ENCODE measurements around the gene NUDT3.
"Not testable (repeated sequence)": the region's sequence is repeated elsewhere in the genome, so short reads cannot be mapped to it uniquely, and the experiment has no call there.

NUDT3 gene

DNA sequence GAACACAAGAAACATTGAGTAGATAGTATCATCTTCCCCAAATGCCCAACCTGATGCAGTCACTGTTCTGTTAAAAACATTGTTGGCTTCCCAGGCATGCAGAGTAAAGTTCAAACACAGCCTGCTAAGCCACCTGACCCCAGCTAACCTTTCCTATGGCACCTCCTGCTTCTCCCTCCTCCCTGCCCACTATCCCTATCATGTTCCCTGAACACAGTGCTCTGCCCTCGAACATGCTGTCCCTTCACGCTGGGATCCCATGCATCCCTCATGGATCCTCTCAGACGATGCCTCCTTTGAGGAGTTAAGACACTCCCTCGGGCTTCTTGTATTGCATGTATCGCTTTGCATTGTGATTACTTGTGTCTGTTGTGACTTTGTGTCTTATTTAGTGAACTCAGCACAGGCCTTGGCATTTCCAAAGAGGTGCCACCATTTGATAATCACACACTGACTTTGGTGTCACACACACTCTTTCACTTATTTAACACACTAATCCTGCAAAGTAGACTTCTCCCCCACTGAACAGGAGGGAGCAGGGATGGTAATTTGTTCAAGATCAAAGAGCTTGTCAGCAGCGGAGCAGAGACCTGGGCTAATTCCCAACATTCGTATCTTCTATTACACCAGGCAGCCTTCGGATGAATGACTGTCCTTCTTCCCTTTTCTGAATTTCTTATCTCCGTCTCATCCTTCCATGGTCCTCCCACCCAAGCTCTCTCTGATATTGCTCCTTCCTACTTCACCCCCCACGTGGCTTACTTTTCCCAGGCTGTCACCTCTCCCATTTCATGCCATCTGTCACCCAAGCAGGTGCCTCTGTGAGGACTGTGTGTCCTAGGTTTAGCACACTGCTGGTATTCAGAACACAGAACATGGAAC, 115.3 kb downstream of the NUDT3 start:
- H3K4me3 ChIP-seq (ENCODE audit: low read depth, low read length), result no peak overlapping the region
- TF ChIP-seq, protein P1, sequence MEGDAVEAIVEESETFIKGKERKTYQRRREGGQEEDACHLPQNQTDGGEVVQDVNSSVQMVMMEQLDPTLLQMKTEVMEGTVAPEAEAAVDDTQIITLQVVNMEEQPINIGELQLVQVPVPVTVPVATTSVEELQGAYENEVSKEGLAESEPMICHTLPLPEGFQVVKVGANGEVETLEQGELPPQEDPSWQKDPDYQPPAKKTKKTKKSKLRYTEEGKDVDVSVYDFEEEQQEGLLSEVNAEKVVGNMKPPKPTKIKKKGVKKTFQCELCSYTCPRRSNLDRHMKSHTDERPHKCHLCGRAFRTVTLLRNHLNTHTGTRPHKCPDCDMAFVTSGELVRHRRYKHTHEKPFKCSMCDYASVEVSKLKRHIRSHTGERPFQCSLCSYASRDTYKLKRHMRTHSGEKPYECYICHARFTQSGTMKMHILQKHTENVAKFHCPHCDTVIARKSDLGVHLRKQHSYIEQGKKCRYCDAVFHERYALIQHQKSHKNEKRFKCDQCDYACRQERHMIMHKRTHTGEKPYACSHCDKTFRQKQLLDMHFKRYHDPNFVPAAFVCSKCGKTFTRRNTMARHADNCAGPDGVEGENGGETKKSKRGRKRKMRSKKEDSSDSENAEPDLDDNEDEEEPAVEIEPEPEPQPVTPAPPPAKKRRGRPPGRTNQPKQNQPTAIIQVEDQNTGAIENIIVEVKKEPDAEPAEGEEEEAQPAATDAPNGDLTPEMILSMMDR (IDR thresholded peaks at IDR 0.05; ENCODE audit: borderline replicate concordance, insufficient read depth, low read depth, low read length), result no peak

DNA sequence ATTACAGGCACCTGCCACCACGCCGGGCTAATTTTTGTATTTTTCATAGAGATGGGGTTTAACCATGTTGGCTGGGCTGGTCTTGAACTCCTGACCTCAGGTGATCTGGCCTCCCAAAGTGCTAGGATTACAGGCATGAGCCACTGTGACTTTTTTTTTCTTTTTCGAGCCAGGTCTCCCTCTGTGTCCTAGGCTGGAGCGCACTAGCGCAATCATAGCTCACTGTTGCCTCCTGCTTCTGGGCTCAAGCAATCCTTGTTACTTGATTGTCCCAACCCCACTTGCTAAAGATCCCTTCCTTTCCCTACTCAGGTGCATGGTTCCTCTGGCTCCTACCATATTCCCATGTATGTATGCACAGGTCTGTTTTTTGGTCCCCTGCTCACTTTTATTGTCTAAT, 116.3 kb downstream of the NUDT3 start:
- TF ChIP-seq, protein P1 (IDR thresholded peaks at IDR 0.05; ENCODE audit: borderline replicate concordance, insufficient read depth, low read depth, low read length), result no peak
- no peak overlapping the region for H3K4me3 ChIP-seq (ENCODE audit: low read depth, low read length)

DNA sequence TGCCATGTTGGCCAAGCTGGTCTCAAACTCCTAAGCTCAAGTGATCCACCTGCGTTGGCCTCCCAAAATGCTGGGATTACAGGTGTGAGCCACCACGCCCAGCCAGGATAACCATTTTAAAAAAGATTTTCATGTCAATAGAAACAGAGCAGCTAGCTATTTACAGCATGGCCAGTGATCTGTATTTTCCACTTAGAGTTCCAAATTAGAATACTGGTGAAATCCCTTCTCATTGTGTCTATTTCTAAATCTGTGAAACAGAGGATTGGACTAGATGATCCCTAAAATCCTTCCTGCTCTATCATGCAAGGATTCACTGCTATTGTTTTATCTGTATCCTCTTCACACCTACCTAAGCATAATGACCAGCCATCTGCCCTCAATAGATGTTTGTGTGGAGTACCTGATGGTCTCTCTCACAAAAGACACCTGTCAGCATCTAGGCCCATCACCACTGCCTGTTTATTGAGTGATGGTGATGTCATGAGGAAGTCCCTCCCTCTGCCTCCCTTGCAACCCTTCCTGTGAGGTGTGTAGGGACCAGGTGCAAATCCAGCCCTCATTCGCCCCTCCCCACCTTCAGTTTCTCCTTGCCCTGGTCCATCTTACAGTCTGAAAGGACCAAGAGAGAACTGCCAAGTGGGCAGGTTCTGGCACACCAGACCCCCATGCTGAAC, 117.2 kb downstream of the NUDT3 start:
- TF ChIP-seq, protein P1 (IDR thresholded peaks at IDR 0.05; ENCODE audit: borderline replicate concordance, insufficient read depth, low read depth, low read length), result no peak
- H3K4me3 ChIP-seq (ENCODE audit: low read depth, low read length), result no peak overlapping the region

DNA sequence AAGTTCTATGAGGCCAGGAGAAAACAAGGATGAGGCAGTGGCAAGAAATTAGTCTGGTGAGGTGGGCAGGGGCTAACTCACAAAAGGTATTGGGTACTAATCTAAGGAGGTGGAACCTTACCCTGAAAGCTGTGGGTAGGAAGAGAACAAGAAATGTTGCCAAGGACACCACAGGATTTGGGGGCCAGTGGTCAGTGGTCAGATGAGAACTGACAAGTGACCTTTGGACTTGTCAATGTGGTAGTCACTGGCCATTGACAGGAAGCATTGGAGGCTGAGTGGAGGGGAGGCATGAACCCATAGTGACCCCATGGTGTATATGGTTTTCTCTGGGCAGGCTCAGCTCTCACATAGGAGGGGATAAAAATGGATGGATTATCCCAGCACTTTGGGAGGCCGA, 118.3 kb downstream of the NUDT3 start:
- TF ChIP-seq, protein P1 (IDR thresholded peaks at IDR 0.05; ENCODE audit: borderline replicate concordance, insufficient read depth, low read depth, low read length), result no peak

DNA sequence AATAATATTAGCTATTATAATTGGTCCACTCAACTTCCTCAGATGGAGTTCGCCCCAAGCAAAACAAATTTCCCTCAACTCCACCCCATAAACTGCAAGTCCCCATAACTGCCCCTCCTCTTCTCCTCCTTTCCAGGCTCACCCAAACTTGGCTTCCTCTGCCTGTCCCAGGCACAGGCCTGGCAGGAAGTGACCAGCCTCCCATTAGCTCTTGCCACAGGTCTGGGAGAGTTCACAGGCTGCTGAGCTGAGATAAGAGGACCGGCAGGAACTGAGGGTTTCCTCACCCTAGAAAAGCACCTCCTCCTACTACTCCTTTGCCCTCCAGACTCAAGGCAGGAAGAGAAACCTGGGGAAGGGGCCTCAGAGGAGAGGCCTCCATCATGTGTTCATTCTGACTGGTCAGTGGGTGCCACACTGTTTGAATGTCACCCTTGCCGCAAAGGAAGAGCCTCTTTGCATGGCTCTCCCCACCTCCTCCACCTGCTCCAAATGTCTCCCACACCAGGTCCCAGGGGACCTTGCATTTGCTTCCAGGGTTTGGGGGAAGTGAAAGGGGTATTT, 119.1 kb downstream of the NUDT3 start:
- TF ChIP-seq, protein P1 (IDR thresholded peaks at IDR 0.05; ENCODE audit: borderline replicate concordance, insufficient read depth, low read depth, low read length), result no peak
- no peak overlapping the region for H3K4me3 ChIP-seq (ENCODE audit: low read depth, low read length)

More for the DNA sequence above, 118.3 kb downstream of the NUDT3 start:
- H3K4me3 ChIP-seq (ENCODE audit: low read depth, low read length), result no peak overlapping the region

DNA sequence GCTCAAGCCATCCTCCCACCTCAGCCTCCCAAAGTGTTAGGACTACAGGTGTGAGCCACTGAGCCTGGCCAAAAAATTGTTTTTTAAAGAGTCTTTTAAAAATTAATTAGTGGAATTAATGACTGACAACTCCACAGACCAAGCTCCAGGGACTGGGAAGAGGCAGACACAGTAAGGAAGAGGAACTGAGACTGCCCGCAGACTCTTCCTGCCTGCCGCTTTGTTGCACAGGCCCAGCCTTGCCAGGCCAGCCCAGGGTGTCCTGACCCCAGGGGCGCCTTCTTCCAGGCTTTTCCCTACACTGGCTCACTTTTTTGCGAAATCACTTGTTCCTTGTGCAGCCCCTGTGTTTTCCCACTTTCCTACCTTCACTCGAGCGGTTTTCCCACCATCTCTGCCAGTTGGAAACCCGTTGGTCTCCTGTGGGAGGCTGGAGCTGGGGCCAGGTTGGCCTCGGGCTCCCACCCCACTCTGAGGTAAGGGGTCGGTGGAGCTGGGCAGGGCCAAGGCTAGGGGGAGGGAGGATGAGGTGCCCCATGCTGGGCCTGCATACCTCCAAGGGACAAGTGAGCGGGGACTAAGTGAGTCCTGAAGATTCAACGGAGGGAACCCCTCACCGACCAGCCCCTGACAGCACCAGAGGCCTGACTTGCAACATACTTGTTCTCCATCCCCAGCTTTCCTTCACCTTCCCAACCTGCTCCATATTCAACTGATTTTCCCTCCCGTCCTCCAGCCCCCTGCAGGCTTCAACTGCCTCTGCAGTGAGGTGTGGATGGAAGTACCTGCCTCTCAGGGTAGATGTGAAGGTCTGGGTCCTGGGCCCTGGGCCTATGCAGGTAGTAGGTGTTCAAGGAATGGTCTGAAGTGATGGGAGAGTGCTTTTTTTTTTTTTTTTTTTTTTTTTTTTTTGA, 120.2 kb downstream of the NUDT3 start:
- TF ChIP-seq, protein P1 (IDR thresholded peaks at IDR 0.05; ENCODE audit: borderline replicate concordance, insufficient read depth, low read depth, low read length), result 0 out of 2 replicates have a peak, but pooled peaks have one; percentile 8

DNA sequence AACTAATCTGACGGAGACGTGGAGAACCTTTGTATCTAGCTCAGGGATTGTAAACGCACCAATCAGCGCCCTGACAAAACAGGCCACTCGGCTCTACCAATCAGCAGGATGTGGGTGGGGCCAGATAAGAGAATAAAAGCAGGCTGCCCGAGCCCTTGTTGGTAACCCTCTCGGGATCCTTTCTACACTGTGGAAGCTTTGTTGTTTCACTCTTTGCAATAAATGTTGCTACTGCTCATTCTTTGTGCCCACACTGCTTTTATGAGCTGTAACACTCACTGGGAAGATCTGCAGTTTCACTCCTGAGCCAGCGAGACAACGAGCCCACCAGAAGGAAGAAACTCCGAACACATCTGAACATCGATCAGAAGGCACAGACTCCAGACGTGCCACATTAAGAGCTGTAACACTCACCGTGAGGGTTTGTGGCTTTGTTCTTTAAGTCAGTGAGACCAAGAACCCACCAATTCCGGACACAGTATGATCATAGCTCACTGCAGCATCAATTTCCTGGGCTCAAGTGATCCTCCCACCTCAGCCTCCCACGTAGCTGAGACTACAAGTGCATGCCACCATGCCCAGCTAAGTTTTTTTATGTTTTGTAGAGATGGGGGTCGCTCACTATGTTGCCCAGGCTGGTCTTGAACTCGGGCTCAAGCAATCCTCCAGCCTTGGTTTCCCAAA, 122.7 kb downstream of the NUDT3 start:
- H3K4me3 ChIP-seq (ENCODE audit: low read depth, low read length), result not testable (repeated sequence)

More for the DNA sequence above, 120.2 kb downstream of the NUDT3 start:
- H3K4me3 ChIP-seq (ENCODE audit: low read depth, low read length), result no peak overlapping the region

DNA sequence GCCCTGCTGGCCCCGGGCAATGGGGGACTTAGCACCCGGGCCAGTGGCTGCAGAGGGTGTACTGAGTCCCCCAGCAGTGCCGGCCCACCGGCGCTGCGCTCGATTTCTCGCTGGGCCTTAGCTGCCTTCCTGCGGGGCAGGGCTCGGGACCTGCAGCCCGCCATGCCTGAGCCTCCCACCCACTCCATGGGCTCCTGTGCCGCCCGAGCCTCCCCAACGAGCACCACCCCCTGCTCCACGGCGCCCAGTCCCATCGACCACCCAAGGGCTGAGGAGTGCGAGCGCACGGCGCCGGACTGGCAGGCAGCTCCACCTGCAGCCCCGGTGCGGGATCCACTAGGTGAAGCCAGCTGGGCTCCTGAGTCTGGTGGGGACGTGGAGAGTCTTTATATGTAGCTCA, 123.3 kb downstream of the NUDT3 start:
- H3K4me3 ChIP-seq (ENCODE audit: low read depth, low read length), result not testable (repeated sequence)

Data from GM12875 (cell line).